Embryonic facial prominence (tissue), 1 donor: ENCODE measurements around the gene CPM.
"Not testable (repeated sequence)": the region's sequence is repeated elsewhere in the genome, so short reads cannot be mapped to it uniquely, and the experiment has no call there.

Experiments
- DNase-seq: peaks from one replicate; pipeline ENCODE4 v3.0.0-alpha.2; 2016; ENCODE audit errors: extremely low spot score

The CPM gene

GRCh38 chr12:68878846-68879245, 54.1 kb downstream of the CPM start:
- DNase-seq: no peak

GRCh38 chr12:68878283-68878682, 54.7 kb downstream of the CPM start:
- no peak for DNase-seq

- no peak for DNase-seq
Observed at GRCh38 chr12:68877583-68877982, 55.4 kb downstream of the CPM start.

- DNase-seq: no peak
Observed at GRCh38 chr12:68876461-68876860, 56.5 kb downstream of the CPM start.

GRCh38 chr12:68873316-68873715, 59.7 kb downstream of the CPM start:
- DNase-seq: no peak

- DNase-seq: no peak
Observed at GRCh38 chr12:68871921-68872320, 61.0 kb downstream of the CPM start.

- DNase-seq: no peak
Observed at GRCh38 chr12:68871396-68871795, 61.6 kb downstream of the CPM start.

- DNase-seq: no peak
Observed at GRCh38 chr12:68870443-68870842, 62.5 kb downstream of the CPM start.

GRCh38 chr12:68870011-68870410, 63.0 kb downstream of the CPM start:
- no peak for DNase-seq

- no peak for DNase-seq
Observed at GRCh38 chr12:68868043-68868790, 64.8 kb downstream of the CPM start.

- DNase-seq: no peak
Observed at GRCh38 chr12:68867606-68868005, 65.4 kb downstream of the CPM start.

GRCh38 chr12:68866950-68867349, 66.0 kb downstream of the CPM start:
- DNase-seq: peak; percentile 22

GRCh38 chr12:68865399-68866164, 67.4 kb downstream of the CPM start:
- no peak for DNase-seq

GRCh38 chr12:68864604-68865003, 68.4 kb downstream of the CPM start:
- DNase-seq: no peak

- not testable (repeated sequence) for DNase-seq
Observed at GRCh38 chr12:68863886-68864454, 69.0 kb downstream of the CPM start.

- no peak for DNase-seq
Observed at GRCh38 chr12:68863109-68863770, 69.7 kb downstream of the CPM start.

GRCh38 chr12:68861890-68862289, 71.1 kb downstream of the CPM start:
- DNase-seq: no peak

GRCh38 chr12:68856510-68856909, 76.5 kb downstream of the CPM start:
- DNase-seq: no peak

- no peak for DNase-seq
Observed at GRCh38 chr12:68855771-68856170, 77.2 kb downstream of the CPM start.

GRCh38 chr12:68855111-68855510, 77.9 kb downstream of the CPM start:
- no peak for DNase-seq

- DNase-seq: no peak
Observed at GRCh38 chr12:68854554-68854953, 78.4 kb downstream of the CPM start.

GRCh38 chr12:68854078-68854468, 78.9 kb downstream of the CPM start:
- no peak for DNase-seq
